Ramos (cell line): ENCODE measurements around the gene ARMC7.
"Not testable (repeated sequence)": the region's sequence is repeated elsewhere in the genome, so short reads cannot be mapped to it uniquely, and the experiment has no call there.

Source experiments
- in situ Hi-C: fragments of 300-500 bp; cut with MboI; formaldehyde crosslinking; loops from one replicate; pipeline ENCODE4 v1.14.3; 2022; ENCODE audit warnings: low sequenced_read_pairs; ENCODE audit not compliant: unreplicated experiment

The ARMC7 gene

DNA sequence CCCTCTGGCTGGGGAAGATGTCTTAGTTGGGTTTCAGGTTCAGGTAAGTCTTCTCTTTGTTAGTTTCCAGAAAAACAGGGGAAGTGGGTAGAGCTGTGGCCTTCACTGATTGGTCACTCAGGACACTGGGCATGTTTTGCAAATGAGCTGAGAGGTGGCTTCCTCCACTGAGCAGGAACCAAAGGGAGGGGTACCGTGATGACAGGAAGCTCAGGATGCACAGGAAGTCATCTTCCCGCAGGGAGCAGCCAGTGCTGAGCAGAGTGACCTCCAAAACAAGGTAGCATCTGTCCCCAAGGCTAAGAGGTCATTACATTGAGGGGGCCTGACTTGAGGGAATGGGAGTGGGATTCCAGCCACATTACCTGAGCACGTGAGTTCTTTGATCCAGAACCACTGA is 16.2 kb downstream of the ARMC7 start:
- in situ Hi-C loops = no loop called here

DNA sequence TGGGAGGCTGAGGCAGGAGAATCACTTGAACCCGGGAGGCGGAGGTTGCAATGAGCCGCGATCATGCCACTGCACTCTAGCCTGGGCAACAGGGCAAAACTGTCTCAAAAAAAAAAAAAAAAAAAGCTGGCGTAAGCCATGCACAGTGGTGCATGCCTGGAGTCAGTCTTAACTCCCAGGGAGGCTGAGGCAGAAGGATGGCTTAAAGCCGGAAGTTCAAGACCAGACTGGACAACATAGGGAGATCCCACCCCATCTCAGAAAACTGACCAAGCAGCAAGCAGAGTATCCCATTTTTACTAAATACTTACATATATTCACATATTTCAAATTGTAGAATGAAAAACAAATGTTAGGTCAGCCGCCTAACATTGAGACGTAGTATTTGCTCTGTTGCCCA is 17.2 kb downstream of the ARMC7 start:
- in situ Hi-C loops = no loop called here

DNA sequence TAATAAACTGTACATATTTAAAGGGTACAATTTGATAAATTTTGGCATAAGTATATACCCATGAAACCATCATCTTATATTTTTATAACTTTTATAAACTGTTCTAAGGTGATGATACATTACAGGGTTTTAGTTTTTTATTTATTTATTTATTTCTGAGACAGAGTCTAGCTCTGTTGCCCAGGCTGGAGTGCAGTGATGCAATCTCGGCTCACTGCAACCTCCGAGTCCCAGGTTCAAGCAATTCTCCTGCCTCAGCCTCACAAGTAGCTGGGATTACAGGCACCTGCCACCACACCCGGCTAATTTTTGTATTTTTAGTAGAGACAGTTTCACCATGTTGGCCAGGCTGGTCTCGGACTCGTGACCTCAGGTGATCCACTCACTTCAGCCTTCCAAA is 18.2 kb downstream of the ARMC7 start:
- in situ Hi-C loops = not testable (repeated sequence)

DNA sequence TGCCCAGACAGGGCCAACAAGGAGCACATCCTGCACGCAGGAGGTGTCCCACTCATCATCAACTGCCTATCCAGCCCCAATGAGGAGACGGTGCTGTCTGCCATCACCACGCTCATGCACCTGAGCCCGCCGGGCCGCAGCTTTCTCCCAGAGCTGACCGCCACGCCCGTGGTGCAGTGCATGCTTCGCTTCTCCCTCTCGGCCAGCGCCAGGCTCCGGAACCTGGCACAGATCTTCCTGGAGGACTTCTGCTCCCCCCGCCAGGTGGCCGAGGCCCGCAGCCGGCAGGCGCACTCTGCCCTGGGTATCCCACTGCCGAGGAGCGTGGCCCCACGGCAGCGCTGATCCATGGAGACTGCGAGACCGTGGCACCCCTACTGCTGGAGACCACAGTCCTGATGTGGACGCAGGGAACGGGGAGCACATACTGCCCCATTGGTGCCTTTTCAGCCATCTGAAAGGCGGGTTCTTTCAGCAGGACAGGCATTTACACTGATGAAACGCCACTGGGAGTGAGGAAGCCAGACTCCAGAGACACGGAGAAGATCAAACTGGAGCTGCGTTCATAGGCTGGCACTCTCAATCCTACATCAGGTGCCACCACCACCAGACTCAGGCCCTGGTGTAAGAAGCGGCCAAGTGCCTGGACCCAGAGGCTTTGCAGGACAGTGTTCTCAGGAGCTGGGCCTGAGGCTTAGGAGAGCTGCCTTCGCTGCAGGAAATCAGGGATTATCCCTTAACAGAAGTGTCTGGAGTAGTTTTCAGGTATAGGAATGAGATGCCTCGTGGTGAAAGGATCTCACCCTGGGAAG is 19.1 kb downstream of the ARMC7 start:
- in situ Hi-C loops = no loop called here

DNA sequence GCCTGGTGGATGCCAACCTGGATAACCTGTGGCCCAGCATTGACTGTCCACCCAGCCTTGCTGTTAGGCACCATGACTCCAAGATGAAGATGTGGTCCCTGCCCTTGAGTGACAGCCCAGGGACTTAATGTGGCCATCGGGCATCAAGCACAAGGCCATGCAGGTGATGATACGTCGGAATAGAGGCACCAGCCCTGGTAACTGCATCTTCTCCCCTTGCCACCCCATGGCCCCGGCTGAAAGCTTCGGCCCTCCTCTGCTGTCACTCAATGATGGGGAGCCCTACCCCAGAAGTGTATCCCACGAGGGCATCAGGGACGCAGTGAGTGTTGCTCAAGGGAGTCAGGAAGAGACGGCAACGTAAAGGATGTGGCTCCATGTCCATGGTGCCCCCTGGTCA is 19.8 kb downstream of the ARMC7 start:
- in situ Hi-C loops = no loop called here

DNA sequence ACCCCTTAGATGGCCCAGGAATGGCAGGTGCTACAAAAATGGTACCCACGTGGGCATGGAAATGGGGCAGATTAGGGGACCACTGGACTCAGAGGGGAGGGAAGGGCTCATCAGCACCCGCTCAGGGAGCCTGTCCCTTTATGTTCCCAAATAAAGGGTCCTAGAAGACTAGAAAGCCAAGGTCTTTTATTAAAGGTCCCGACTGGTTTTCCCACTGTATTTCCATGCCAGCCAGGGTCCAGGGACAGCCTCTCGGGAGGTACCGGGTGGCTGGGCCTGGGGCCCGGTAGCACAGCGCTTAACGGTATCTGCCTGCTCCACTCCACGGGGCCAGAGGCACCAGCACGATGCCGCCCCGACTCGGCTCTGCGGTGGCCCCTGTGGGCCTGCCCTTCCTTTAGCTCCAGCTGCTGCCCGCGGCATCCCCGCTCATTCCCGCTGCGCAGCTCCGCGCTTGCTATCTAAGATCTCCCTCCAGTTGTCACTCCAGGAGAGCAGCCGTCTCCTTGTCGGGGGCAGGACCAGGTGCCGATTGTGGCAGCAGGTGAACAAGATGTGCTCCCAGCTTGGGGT is 20.4 kb downstream of the ARMC7 start:
- in situ Hi-C loops = no loop called here

DNA sequence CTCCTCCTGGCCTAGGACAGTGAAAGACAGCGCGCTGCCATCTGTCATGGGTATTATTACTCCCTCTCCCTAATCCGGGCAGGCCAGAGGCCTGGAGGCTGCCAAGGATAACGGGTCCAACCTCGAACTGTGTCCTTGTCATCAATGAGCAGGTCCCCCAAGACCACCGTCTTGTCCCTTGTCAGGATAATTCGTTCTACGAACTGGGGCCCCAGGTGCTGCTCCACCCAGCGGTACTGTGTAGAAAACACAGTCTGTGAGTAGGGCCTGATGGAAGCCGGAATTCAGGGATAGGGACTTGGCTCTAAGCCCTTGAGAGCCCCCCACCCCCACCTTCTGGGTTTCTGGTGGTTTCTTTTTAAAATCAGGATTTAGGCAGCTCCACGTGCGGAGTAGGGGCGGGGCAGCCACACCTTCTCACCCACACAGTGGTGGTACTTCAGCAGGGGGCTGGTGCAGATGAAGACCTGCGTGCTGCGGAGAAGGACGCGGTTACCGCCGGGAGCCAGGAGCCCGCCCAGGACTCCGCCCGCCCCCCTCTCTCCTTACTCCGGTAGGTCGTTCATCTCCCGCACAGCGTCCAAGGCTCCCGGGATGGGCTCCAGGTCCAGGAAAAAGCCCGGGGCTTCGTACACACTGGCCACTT is 21.0 kb downstream of the ARMC7 start:
- in situ Hi-C loops = no loop called here

DNA sequence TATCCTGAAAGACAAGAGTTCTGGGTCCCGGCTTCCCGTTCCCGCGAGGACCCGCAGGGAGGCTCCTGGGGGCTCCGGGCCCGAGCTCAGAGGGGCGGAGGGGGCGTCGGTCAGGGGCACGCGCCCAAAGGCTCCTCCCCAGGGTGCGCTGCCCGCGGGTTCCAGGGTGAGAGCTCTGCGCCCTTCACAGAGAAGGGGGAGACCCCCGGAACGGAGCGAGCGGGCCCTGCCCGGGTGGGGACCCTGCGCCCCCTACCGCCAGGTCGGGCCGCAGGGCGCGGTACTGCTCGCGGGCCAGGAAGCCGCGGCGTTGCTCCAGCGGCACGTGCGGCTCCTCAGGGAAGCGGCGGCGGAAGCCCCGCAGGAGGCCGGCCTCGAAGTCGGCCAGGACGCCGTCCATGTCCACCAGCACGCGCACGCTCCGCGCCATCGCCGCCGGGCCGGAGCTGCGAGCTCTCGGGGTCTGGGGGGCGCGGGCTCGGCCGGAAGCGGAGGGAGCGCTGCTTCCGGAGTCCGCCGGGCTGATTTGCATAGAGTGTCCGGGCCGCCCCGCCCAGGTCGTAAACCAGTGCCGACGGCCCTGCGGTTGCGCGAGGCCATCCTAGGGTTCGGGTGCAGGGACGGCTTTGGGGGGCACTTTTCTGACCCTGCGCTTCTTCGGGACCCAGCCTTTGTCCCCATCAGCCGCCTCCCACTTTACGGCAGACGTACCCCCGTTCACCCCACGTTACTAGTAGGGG is 21.7 kb downstream of the ARMC7 start, which contains the start of gene NT5C:
Gene NT5C, minus strand, starts transcription at position 465 of the 740 bp plus-strand sequence. Its CDS starts 35 bp downstream, at position 430.
- in situ Hi-C loops = no loop called here

DNA sequence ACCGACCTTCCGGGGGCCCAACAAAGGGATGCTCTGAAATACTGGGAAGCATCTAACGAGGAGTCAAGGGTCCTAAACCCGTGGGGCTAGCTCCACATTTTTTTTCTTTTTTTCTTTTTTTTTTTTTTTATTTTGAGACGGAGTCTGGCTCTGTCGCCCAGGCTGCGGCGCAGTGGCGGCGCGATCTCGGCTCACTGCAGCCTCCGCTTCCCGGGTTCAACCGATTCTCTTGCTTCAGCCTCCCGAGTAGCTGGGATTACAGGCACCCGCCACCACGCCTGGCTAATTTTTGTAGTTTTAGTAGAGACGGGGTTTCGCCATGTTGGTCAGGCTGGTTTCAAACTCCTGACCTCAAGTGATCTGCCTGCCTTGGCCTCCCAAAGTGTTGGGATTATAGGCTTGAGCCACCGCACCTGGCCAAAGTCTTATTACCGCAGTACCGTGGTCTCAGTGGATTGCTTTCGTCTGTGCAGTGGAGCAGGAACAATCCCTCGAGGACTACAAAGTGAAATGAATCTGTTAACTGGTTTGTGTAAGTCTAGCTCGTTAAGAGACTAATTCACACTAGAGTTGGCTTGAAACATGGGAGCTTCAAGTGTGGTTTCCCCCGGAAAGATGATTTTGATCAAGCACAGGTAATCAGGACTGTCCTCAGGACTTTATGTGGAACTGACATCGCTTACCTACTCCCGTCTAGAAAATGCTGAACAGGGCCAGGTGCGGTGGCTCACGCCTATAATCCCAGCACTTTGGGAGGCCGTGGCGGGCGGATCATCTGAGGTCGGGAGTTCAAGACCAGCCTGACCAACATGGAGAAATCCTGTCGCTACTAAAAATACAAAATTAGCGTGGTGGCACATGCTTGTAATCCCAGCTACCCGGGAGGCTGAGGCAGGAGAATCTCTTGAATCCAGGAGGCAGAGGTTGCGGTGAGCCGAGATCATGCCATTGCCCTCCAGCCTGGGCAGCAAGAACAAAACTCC is 22.5 kb downstream of the ARMC7 start:
- in situ Hi-C loops = not testable (repeated sequence)

DNA sequence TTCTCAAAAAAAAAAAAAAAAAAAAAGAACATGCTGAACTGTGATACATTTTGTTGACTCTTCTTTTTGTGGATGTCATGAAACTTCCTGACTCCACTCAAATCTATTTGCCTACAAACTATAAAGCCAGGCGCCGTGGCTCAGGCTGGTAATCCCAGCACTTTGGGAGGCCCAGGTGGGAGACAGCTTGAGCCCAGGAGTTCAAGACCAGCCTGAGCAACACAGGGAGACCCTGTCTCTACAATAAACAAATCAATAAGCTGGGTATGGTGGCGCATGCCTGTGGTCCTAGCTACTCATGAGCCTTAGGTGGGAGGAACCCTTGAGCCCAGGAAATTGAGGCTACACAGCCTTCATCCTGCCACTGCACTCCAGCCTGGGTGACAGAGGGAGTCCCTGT is 23.2 kb downstream of the ARMC7 start:
- in situ Hi-C loops = no loop called here

DNA sequence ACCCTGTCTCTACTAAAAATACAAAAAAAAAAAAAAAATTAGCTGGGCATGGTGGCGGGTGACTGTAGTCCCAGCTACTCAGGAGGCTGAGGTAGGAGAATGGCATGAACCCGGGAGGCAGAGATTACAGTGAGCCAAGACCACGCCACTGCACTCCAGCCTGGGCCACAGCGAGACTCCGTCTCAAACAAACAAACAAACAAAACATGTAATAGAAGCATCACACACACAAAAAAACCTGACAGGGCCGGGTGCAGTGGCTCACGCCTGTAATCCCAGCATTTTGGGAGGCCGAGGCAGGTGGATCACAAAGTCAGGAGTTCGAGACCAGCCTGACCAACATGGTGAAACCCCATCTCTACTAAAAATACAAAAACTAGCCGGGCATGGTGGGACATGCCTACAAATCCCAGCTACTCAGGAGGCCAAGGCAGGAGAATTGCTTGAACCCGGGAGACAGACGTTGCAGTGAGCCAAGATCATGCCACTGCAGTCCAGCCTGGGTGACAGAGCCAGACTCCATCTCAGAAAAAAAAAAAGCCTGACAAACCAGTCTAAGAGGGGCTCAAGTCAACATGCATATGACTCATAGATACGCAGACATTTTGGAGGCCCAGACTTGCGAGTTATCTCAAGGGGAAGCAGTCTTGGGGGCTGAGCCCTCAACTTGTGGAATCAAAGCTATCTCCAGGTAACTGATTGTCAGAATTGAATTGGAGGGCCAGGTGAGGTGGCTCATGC is 24.0 kb downstream of the ARMC7 start:
- in situ Hi-C loops = not testable (repeated sequence)

DNA sequence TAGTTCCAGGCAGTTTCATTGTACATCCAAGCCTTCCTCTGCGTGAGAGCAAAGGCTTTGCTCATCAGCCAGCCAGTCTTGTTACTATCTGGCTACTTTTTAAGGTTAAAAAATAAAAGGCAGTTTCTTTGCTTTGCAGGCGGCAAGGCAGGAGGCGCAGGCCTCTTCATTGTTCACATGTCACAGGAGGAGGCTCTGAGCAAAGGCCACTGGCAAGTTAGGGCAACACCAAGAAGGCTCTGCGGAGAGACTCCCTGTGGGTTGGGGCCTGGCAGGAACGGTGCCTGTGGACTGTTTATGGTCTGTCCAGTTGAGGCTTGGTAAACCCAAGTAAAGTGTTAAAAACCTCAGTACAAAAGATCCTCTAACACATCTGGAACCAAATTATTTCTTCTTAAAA is 25.7 kb downstream of the ARMC7 start:
- in situ Hi-C loops = no loop called here

DNA sequence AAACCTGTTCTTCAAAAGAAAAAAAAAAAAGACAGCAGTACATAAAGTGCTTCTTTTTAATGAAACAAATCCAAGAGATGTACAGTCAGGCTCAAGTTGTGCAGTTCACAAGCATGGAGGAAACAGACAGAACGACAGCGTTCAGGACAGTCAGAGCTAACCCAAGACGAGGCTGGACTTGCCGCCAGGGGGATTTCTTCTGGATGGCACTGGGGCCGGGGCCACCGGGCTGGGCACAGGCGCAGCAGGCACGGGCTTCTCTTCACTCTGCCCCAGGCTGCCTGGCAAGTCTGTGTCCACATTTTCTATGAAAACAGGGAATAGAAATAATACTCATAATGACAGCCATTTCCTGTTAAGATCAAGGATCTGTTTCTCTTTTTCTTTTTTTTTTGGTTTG is 26.2 kb downstream of the ARMC7 start:
- in situ Hi-C loops = no loop called here

DNA sequence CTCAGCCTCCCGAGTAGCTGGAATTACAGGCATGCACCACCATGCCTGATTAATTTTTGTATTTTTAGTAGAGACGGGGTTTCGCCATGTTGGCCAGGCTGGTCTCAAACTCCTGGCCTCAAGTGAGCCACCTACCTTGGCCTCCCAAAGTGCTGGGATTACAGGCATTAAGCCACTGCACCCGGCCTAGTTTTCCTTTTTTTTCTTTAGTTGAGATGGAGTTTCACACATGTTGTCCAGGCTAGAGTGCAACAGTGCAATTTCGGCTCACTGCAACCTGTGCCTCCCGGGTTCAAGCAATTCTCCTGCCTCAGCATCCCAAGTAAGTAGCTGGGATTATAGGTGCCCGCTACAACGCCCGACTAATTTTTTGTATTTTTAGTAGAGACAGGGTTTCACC is 28.0 kb downstream of the ARMC7 start:
- in situ Hi-C loops = not testable (repeated sequence)

DNA sequence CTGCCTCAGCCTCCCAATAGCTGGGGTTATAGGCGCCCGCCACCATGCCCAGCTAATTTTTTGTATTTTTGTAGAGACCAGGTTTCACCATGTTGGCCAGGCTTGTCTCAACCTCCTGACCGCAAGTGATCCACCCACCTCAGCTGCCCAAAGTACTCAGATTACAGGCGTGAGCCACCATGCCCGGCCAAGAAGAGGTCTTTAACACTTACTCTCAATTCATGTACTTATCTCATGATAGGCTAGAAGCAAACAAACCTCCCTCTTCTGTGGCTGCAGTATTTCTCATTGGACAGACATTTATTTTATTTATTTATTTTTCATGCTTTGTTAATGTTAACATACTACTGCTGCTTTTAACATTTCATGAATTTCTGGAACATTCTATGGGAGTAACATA is 28.8 kb downstream of the ARMC7 start:
- in situ Hi-C loops = no loop called here

DNA sequence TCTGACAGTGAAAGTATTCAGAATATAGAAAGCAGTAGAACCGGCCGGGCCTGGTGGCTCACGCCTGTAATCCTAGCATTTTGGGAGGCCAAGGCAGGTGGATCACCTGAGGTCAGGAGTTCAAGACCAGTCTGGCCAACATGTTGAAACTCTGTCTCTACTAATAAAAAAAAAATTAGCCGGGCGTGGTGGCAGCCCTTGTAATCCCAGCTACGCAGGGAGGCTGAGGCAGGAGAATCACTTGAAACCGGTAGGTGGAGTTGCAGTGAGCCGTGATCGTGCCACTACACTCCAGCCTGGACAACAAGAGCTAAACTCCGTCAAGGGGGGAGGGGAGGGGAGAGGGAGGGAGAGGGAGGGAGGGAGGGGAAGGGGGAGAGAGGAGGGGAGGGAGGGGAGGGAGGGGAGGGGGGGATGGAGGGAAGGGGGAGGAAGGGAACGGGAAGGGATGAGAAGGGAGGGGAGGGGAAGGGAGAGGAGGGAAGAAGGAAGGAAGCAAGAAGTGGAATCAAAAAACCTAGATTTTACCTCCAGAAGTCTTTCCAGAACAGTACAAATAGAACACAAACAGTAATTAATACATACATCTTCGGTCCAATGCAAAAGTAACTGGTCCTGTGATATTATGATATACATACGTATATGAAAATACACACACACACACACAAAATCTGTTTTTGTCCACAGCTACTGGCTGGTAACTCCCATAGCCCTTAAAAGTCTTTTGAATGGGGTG is 32.6 kb downstream of the ARMC7 start:
- in situ Hi-C loops = no loop called here

DNA sequence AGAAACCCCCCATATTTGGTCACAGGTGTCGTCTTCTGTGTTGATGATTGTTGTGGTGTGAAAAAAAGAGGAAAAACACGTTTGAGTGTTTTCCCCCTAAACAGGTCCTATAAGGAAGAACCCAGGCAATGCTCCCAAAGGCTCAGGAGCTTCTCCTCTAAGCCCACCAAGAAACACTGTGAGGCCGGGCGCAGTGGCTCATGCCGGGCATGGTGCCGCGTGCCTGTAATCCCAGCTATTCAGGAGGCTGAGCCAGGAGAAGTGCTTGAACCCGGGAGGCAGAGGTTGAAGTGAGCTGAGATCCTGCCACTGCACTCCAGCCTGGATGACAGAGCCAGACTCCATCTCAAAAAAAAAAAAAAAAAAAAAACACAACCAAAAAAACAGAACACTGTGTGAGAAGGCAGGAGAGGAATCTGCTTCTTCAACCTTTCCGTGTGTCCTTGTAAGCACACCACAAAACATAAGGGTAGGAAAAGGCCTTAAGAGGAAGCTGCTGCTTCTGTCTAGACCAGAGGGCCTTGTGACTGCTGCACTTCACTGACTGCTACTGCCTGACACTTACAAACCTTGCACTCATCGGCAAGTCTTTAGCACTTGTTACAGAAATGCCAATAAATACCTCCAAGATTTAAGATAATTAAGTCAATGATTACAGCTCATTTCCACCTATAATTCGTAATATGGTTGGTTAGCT is 35.2 kb downstream of the ARMC7 start:
- in situ Hi-C loops = no loop called here

DNA sequence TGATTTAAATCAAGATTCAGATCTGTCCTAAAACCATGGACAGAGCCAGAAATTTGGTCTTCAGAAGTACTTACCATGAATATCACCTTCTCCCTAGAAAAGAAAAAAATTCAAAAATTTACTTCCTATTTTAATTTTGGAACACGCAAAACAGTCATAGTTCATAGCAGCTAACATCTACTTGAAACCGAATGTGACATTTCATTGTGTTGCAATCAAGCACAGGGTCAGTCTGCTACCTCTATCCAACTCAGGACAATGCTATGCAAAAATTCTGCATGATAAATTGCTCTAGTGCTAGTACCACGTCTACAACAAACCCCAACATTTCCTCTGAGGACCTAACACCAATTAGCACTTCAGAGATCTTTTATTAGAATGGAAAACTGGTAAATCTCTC is 36.8 kb downstream of the ARMC7 start:
- in situ Hi-C loops = no loop called here
